MCF 10A (cell line): ENCODE measurements around the gene IRF1. TPM values are rescaled to one million over a fixed set of nuclear protein-coding genes. Genes with fewer than 3 reads are reported as not detected.

Source experiments
- BruUV-seq: library from RNA; stranded (reverse); fragments of 400-500 nt; replicated peaks from 2 replicates; lab custom pipeline; 2021; lab: Mats Ljungman, UMichigan
- CTCF ChIA-PET: fragments of 300-600 bp; sonication (Branson Sonifier 250); formaldehyde crosslinking; extraction: SDS; loops from one replicate; lab custom pipeline; 2021; ENCODE audit warnings: antibody characterized with exemption, inconsistent platforms; lab: Yijun Ruan, JAX
- POLR2A ChIA-PET: fragments of 300-600, 350-650 bp; sonication (Branson Sonifier 250); formaldehyde crosslinking; extraction: SDS; loops from one replicate; lab custom pipeline; 2020; ENCODE audit warnings: antibody characterized with exemption, inconsistent platforms; lab: Yijun Ruan, JAX
- DNase-seq: peaks from one replicate; pipeline ENCODE4 v3.0.0-alpha.2; 2018; ENCODE audit not compliant: unreplicated experiment
- H3K27ac Mint-ChIP-seq: one replicate; pipeline ENCODE4 v1.8.0; 2022; ENCODE audit warnings: mild to moderate bottlenecking, low read depth, mixed read lengths; ENCODE audit not compliant: unreplicated experiment
- H3K27me3 Mint-ChIP-seq: one replicate; pipeline ENCODE4 v1.8.0; 2022; ENCODE audit warnings: mixed read lengths; ENCODE audit not compliant: insufficient read depth, unreplicated experiment
- H3K36me3 Mint-ChIP-seq: one replicate; pipeline ENCODE4 v1.8.0; 2022; ENCODE audit warnings: mild to moderate bottlenecking, moderate library complexity, mixed read lengths; ENCODE audit not compliant: insufficient read depth, unreplicated experiment
- H3K4me1 Mint-ChIP-seq: one replicate; pipeline ENCODE4 v1.8.0; 2022; ENCODE audit warnings: mixed read lengths; ENCODE audit not compliant: insufficient read depth, unreplicated experiment
- H3K4me3 Mint-ChIP-seq: one replicate; pipeline ENCODE4 v1.8.0; 2022; ENCODE audit warnings: mild to moderate bottlenecking, moderate library complexity, mixed read lengths; ENCODE audit not compliant: unreplicated experiment
- H3K9me3 Mint-ChIP-seq: one replicate; pipeline ENCODE4 v1.8.0; 2022; ENCODE audit warnings: mixed read lengths; ENCODE audit not compliant: unreplicated experiment
- CTCF ChIP-seq: fragments of 200-600 bp; IDR thresholded peaks from one replicate; pipeline ENCODE4 v1.8.0; 2022; ENCODE audit warnings: antibody characterized with exemption, mild to moderate bottlenecking; ENCODE audit not compliant: unreplicated experiment
- intact Hi-C: fragments of 100-400 bp; cut with micrococcal nuclease; formaldehyde crosslinking; loops from 2 replicates; pipeline ENCODE4 v1.14.1; 2022
- total RNA-seq: library from RNA; stranded (reverse); gene quantifications from 2 replicates; pipeline ENCODE4 v1.2.3, GENCODE V29; 2022

The IRF1 gene
- total RNA-seq, 1 experiment from 2014 or later = 18.7 TPM

DNA sequence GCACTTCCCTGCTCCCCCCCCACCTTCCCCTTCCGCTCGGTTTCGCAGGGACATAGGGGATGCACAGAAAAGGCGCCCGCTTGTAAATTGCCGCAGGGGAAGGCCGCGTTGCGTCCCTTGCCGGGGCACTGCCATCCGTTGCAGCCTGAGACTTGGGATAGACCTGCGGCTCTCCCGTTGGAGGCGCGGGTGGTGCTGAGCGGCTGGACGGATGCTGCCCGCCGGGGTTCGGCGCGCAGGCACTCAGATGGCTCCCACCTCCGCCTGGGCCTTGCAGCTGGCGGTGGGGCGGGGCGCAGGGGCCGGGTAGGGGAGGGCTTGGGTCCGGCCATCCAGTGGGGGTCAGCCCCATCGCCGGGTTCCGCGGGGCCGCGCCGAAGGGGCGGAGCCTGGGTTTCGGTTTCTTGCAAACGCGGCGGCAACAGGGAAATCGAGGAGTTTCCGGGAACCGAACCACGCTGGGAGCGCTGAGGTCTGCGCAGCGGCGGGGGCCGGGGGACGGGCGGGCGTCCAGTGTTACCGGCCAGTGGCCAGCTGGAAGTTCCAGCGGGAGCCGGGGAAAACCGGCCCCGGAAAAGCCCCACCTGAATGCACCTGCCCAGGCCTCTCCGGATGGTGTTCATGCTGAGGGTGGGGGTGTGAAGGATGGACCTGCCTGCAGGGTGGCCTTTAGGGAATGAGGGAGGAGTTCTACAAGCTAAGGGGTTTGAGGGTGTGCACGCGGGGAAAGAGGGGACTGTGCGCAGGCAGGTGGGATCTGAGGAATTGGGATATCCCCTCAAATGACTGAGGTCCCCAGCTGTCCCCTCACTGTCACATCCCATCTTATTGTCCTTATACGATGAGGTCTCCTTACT is 6.3 kb upstream of the IRF1 start:
- TSS peak; percentile 55 for BruUV-seq
- Mint-ChIP-seq H3K4me1 (peaks cover 37% of the 10 kb centered on the region), H3K27ac (peak overlapping the region; percentile 83), H3K9me3 (no peaks in the 10 kb centered on the region), H3K4me3 (peak overlapping the region; percentile 80), H3K36me3 (no peaks in the 10 kb centered on the region), H3K27me3 (no peaks in the 10 kb centered on the region)
- no peak for TF ChIP-seq CTCF
- CTCF ChIA-PET = interaction anchor here (0.5 to 21.5 kb wide), 21 partner anchors 8 to 686 kb away, joined by 3 to 359 read pairs (median 7); partner anchors contain the start of genes SLC22A4 and SLC22A5
- POLR2A ChIA-PET = interaction anchor here (0.7 to 6.5 kb wide), 27 partner anchors 9 to 370 kb away, joined by 3 to 84 read pairs (median 9); partner anchors contain the start of genes GDF9, P4HA2, RAD50 and SLC22A4
- DNase-seq = peak; percentile 91
- intact Hi-C loops = loop anchor here (1.0 to 10.0 kb wide), 4 partner anchors 38 to 317 kb away; partner anchors contain the start of gene SLC22A4

- CTCF ChIA-PET = interaction anchor here (0.6 to 21.5 kb wide), 17 partner anchors 8 to 686 kb away, joined by 3 to 359 read pairs (median 5); partner anchors contain the start of gene SLC22A5
Observed at GRCh38 chr5:132496191-132496630, 5.6 kb upstream of the IRF1 start.

GRCh38 chr5:132495667-132496190 is 5.2 kb upstream of the IRF1 start:
- no TSS peak for BruUV-seq
- peaks cover 47% of the 10 kb centered on the region for H3K4me1 Mint-ChIP-seq
- peak overlapping the region; percentile 34 for H3K27ac Mint-ChIP-seq
- H3K27me3 Mint-ChIP-seq = no peaks in the 10 kb centered on the region
- CTCF ChIA-PET = interaction anchor here (0.6 to 21.5 kb wide), 15 partner anchors 15 to 1798 kb away, joined by 3 to 359 read pairs (median 4); partner anchors contain the start of gene SLC22A5
- POLR2A ChIA-PET = interaction anchor here (0.8 to 6.5 kb wide), 26 partner anchors 10 to 371 kb away, joined by 3 to 84 read pairs (median 8); partner anchors contain the start of genes GDF9, P4HA2, RAD50 and SLC22A4
- TF ChIP-seq CTCF = no peak
- intact Hi-C loops = loop anchor here (1.0 to 10.0 kb wide), 3 partner anchors 37 to 201 kb away; partner anchors contain the start of gene SLC22A4
- DNase-seq = peak; percentile 92
- H3K9me3 Mint-ChIP-seq = no peaks in the 10 kb centered on the region
- no peaks in the 10 kb centered on the region for H3K36me3 Mint-ChIP-seq
- peak overlapping the region; percentile 80 for H3K4me3 Mint-ChIP-seq

More at GRCh38 chr5:132496191-132496630, 5.6 kb upstream of the IRF1 start:
- no peaks in the 10 kb centered on the region for H3K36me3 Mint-ChIP-seq
- POLR2A ChIA-PET = interaction anchor here (0.8 to 6.5 kb wide), 27 partner anchors 9 to 371 kb away, joined by 3 to 84 read pairs (median 8); partner anchors contain the start of genes GDF9, P4HA2, RAD50 and SLC22A4
- no peaks in the 10 kb centered on the region for H3K9me3 Mint-ChIP-seq
- TF ChIP-seq CTCF = no peak
- peaks cover 44% of the 10 kb centered on the region for H3K4me1 Mint-ChIP-seq
- H3K27ac Mint-ChIP-seq = peak overlapping the region; percentile 83
- BruUV-seq = no TSS peak
- H3K4me3 Mint-ChIP-seq = peak overlapping the region; percentile 80
- DNase-seq = peak; percentile 98
- H3K27me3 Mint-ChIP-seq = no peaks in the 10 kb centered on the region
- intact Hi-C loops = loop anchor here (1.0 to 10.0 kb wide), 3 partner anchors 37 to 201 kb away; partner anchors contain the start of gene SLC22A4
